GM10266 (cell line): ENCODE measurements around the gene AHNAK.

ENCODE experiments used
- DNase-seq: peaks from one replicate; pipeline ENCODE4 v3.0.0; 2012; ENCODE audit errors: extremely low spot score
- CTCF ChIP-seq: IDR thresholded peaks from 2 replicates; pipeline ENCODE4 v1.5.1; 2012; ENCODE audit warnings: mild to moderate bottlenecking, low read depth; ENCODE audit not compliant: control insufficient read depth, insufficient read depth; ENCODE audit errors: missing control alignments

Gene AHNAK

GRCh38 chr11:62444236-62444833 is 102.3 kb downstream of the AHNAK start:
- peak; percentile 46 for DNase-seq
- no peak for TF ChIP-seq CTCF

- TF ChIP-seq CTCF, result no peak
- DNase-seq, result no peak
These were observed 103.0 kb downstream of the AHNAK start for GRCh38 chr11:62443390-62444235.

GRCh38 chr11:62439785-62440602 is 106.6 kb downstream of the AHNAK start:
- DNase-seq, result no peak
- TF ChIP-seq CTCF, result no peak

- no peak for TF ChIP-seq CTCF
These were observed 108.0 kb downstream of the AHNAK start for GRCh38 chr11:62438641-62439040.

GRCh38 chr11:62437616-62438015 is 109.0 kb downstream of the AHNAK start:
- no peak for DNase-seq
- TF ChIP-seq CTCF, result no peak

More at GRCh38 chr11:62438641-62439040, 108.0 kb downstream of the AHNAK start:
- DNase-seq, result no peak

- no peak for TF ChIP-seq CTCF
These were observed 110.6 kb downstream of the AHNAK start for GRCh38 chr11:62435846-62436660.

More at GRCh38 chr11:62435846-62436660, 110.6 kb downstream of the AHNAK start:
- DNase-seq, result no peak
